Mucosa of descending colon (tissue), 3 donors: ENCODE data around the gene SH2D3A. TPM values are rescaled to one million over a fixed set of nuclear protein-coding genes. Genes with fewer than 3 reads are reported as not detected.

Experiments used
- ATAC-seq: fragments of 200-7000 bp; cut with Tn5 transposase; one replicate; pipeline ENCODE4 v1.9.1; 2020; ENCODE audit warnings: mild to moderate bottlenecking, moderate library complexity
- DNase-seq, 3 donors: peaks; one replicate each; pipeline ENCODE4 v3.0.0-alpha.2; 2020
- H3K36me3 ChIP-seq: fragments of 200-600 bp; one replicate; pipeline ENCODE4 v1.8.0; 2021; ENCODE audit warnings: low read depth, mild to moderate bottlenecking
- H3K4me1 ChIP-seq: fragments of 200-600 bp; one replicate; pipeline ENCODE4 v1.8.0; 2021; ENCODE audit warnings: low read depth, mild to moderate bottlenecking
- H3K4me3 ChIP-seq: fragments of 200-600 bp; one replicate; pipeline ENCODE4 v1.8.0; 2021; ENCODE audit warnings: mild to moderate bottlenecking
- H3K9me3 ChIP-seq: fragments of 200-600 bp; one replicate; pipeline ENCODE4 v1.8.0; 2021; ENCODE audit warnings: mild to moderate bottlenecking
- CTCF ChIP-seq: fragments of 200-600 bp; IDR thresholded peaks from one replicate; pipeline ENCODE4 v1.8.0; 2022; ENCODE audit warnings: antibody characterized with exemption, mild to moderate bottlenecking
- intact Hi-C, 2 donors: fragments of 100-400 bp; cut with DNase I in 1 of 2; cut with micrococcal nuclease in 1 of 2; formaldehyde crosslinking; loops; one replicate each; pipeline versions ENCODE4 v1.11.0 to v1.11.1; 2022; cut with DNase I, micrococcal nuclease
- total RNA-seq, 3 donors: library from RNA; stranded (reverse); fragmentation: NEBNext Ultra II Directional in 2 of 3; extraction: Animal tissue kit (Norgen Biotek cat#: 25700) in 2 of 3; gene quantifications; one replicate each; pipeline versions ENCODE4 v1.2.1 to v1.2.4, GENCODE V29; 2021 to 2023
- donor health status: DM: no; HTN: no; CAD: no; lungs with moderate emphysema.
- donor health status: DM: no; HTN: no; CAD: no.
- donor health status: DM: no; HTN: yes; CAD: no.

Gene SH2D3A
- total RNA-seq, 3 donors from 2014 or later = 26.4 to 80.5 (median 40.5) TPM

- ATAC-seq = no peak
- Histone ChIP-seq H3K4me1 (no peaks in the 10 kb centered on the region), H3K4me3 (no peak overlapping the region), H3K36me3 (no peaks in the 10 kb centered on the region), H3K9me3 (no peaks in the 10 kb centered on the region)
- intact Hi-C loops = no loop called here
- no peak for DNase-seq
- no peak for TF ChIP-seq CTCF
These were observed 42.0 kb upstream of the SH2D3A start for GRCh38 chr19:6809262-6809661.

DNA sequence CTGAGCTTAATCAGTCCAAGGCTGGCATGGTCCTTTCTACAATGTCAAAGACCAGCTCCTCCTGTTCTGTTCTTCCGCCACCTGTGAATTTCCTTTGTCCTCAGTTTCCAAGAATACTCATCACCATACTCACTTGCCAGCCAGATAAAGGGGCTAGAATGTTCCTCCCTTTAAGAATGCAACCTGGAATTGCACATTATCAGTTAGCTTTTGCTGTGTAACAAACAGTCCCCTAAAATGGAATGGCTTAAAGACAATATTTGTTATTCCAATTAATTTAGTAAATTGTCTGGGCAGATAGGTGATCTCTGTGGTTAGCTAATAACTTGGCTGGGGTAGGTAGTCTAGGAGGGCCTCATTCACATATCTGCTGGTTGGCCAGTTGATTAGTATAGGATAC lies 41.3 kb upstream of the SH2D3A start:
- H3K4me3 ChIP-seq = no peak overlapping the region
- ATAC-seq = no peak
- no peak for TF ChIP-seq CTCF
- no peaks in the 10 kb centered on the region for H3K9me3 ChIP-seq
- no peaks in the 10 kb centered on the region for H3K36me3 ChIP-seq
- no peak for DNase-seq
- H3K4me1 ChIP-seq = no peaks in the 10 kb centered on the region
- intact Hi-C loops = no loop called here

- Histone ChIP-seq H3K36me3 (no peaks in the 10 kb centered on the region), H3K9me3 (no peaks in the 10 kb centered on the region), H3K4me1 (no peaks in the 10 kb centered on the region), H3K4me3 (no peak overlapping the region)
- intact Hi-C loops = no loop called here
- ATAC-seq (no peak), DNase-seq (no peak)
- no peak for TF ChIP-seq CTCF
These were observed 40.1 kb upstream of the SH2D3A start for GRCh38 chr19:6807291-6807690.

DNA sequence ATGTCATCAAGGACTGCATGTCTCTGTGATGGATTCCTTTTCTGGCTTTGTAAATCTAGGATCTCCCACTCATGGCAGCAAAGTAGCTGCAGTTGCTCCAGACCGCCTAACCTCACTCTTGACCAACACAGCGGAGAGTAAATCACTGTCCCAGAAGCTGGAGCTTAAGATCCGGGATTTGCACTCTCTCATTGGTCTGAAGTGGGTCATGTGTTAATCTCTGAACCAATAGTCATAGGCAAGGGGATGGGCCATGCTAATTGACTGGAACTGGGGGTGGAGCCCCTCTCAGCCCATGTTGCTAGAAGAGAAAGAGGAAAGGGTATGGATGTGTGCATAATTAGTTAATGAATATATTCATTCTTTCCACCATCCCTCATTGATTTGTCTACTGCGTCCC lies 39.3 kb upstream of the SH2D3A start:
- no peak overlapping the region for H3K4me3 ChIP-seq
- no peaks in the 10 kb centered on the region for H3K9me3 ChIP-seq
- H3K36me3 ChIP-seq = no peaks in the 10 kb centered on the region
- no peak for DNase-seq
- no peak for ATAC-seq
- intact Hi-C loops = no loop called here
- H3K4me1 ChIP-seq = peaks cover 1% of the 10 kb centered on the region
- TF ChIP-seq CTCF = no peak

DNA sequence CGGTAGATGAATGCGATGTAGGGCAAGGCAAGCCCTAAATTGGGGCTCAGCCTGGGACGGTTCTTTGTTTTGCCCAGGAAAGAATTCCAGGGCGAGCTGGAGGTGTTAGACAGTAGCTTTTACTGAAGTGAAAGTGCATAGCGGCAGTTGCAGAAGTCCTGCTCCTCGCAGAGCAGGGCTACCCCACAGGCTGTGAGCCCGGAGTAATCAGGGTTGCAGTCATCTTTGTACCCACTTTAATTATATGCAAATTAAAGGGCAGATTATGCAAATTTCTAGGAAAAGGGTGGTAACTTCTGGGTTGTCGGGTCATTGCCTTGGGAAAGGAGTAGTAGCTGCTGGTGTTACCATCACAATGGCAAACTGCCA lies 35.8 kb upstream of the SH2D3A start:
- Histone ChIP-seq H3K9me3 (no peaks in the 10 kb centered on the region), H3K4me3 (no peak overlapping the region), H3K36me3 (no peaks in the 10 kb centered on the region), H3K4me1 (peaks cover 4% of the 10 kb centered on the region)
- no peak for TF ChIP-seq CTCF
- intact Hi-C loops = no loop called here
- DNase-seq = peak in 1 of 3 donors; percentile 12
- ATAC-seq = no peak

GRCh38 chr19:6802336-6803035 lies 35.3 kb upstream of the SH2D3A start:
- no peaks in the 10 kb centered on the region for H3K36me3 ChIP-seq
- peak; percentile 70 for ATAC-seq
- H3K4me1 ChIP-seq = peaks cover 4% of the 10 kb centered on the region
- no peak overlapping the region for H3K4me3 ChIP-seq
- H3K9me3 ChIP-seq = no peaks in the 10 kb centered on the region
- peak; percentile 44 to 67 (median 44) for DNase-seq
- intact Hi-C loops = no loop called here
- TF ChIP-seq CTCF = no peak
